ENCODE measurements around the gene AVPI1.

- TF ChIP-seq CTCF (optimal IDR thresholded peaks at IDR 0.05 in 1 of 3, IDR thresholded peaks at IDR 0.05 in 1 of 3, conservative IDR thresholded peaks at IDR 0.05 in 1 of 3; ENCODE audit: extremely low read depth in 1 of 3, insufficient read depth in 2 of 3, low read length in 3 of 3) = no peak
- no peak for TF ChIP-seq EZH2 (IDR thresholded peaks at IDR 0.05; ENCODE audit: low read length)
Observed at GRCh38 chr10:97643441-97643985, 43.5 kb downstream of the AVPI1 start.
